Activated naive CD4-positive, alpha-beta T cell treated with anti-CD3 and anti-CD28 coated beads, Interleukin-2, amount 50 U/mL, for 72 hours (primary cell): Measurements from ENCODE around the gene TTF2. TPM values are rescaled to one million over a fixed set of nuclear protein-coding genes. Genes with fewer than 3 reads are reported as not detected.
"Not testable (repeated sequence)": the region's sequence is repeated elsewhere in the genome, so short reads cannot be mapped to it uniquely, and the experiment has no call there.

Source experiments
- ATAC-seq, 2 donors: fragments of 150-1000 bp; cut with Tn5 transposase; 2 replicates each; pipeline ENCODE4 v1.10.0; 2021; ENCODE audit warnings: mild to moderate bottlenecking in 2 of 2, moderate library complexity in 2 of 2
- DNase-seq, 2 donors: peaks; one replicate each; pipeline ENCODE4 v3.0.0; 2021 to 2022; ENCODE audit warnings: low spot score in 2 of 2
- H3K27ac Mint-ChIP-seq, 2 donors: one replicate each; pipeline ENCODE4 v1.8.0; 2022; ENCODE audit warnings: mild to moderate bottlenecking in 2 of 2, mixed read lengths in 2 of 2
- H3K36me3 Mint-ChIP-seq, 2 donors: one replicate each; pipeline ENCODE4 v1.8.0; 2022; ENCODE audit warnings: mixed read lengths in 2 of 2
- H3K9me3 Mint-ChIP-seq, 2 donors: one replicate each; pipeline ENCODE4 v1.8.0; 2022; ENCODE audit warnings: mixed read lengths in 2 of 2
- total RNA-seq, 2 donors: library from RNA; stranded (reverse); gene quantifications; one replicate each; pipeline ENCODE4 v1.2.3, GENCODE V29; 2022

TTF2 gene
- total RNA-seq, 2 donors from 2014 or later: 112 to 136 TPM

DNA sequence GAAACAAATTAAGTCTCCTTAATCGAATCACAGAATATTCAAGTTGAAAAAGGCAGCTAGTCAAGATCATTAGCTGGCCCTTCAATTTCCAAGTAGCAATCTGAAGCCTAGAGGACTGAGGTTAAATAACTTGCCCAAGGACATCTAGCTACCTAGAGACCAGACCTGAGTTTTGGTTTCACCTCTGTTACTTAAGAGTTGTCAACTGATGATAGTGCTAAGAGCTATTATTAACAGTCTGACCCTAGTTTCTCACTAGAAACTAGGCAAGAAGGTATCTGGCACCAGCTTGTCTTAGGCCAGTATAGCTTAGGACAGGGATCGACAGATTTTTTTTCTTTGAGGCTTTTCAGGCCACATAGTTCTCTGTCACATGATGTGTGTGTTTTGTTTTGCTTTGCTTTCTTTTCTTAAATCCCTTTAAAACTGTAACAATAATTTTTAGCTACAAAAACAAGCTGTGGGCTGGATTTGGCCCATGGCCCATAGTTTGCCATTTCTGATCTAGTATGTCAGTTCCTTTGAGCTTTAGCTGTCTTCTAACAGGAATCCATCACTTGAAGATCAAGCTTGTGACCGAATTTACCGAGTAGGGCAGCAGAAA is 38.3 kb downstream of the TTF2 start:
- H3K36me3 Mint-ChIP-seq: peaks cover 62 to 71% of the 10 kb centered on the region in 2 donors

DNA sequence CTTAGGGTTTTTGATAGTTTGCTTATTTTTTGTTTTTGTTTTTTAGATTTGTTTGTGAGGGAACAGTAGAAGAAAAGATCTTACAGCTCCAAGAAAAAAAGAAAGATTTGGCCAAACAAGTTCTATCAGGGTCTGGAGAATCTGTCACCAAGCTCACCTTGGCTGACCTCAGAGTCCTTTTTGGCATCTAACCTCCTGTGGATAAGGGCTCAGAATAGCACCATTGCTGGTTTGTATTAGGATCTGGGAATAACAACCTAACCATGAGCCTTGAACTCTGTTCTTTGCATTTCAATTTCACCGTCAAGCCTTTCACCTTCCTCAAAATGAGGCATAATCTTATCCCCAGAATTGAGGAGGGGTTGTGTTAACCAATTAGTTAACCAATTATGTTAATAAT is 41.2 kb downstream of the TTF2 start:
- Mint-ChIP-seq H3K27ac (no peak overlapping the region), H3K9me3 (no peaks in the 10 kb centered on the region), H3K36me3 (peaks cover 44 to 71% of the 10 kb centered on the region in 2 donors)
- DNase-seq (no peak), ATAC-seq (no peak)

More for the DNA sequence above, 38.3 kb downstream of the TTF2 start:
- no peak overlapping the region for H3K27ac Mint-ChIP-seq
- no peaks in the 10 kb centered on the region for H3K9me3 Mint-ChIP-seq
- DNase-seq (no peak), ATAC-seq (no peak)

DNA sequence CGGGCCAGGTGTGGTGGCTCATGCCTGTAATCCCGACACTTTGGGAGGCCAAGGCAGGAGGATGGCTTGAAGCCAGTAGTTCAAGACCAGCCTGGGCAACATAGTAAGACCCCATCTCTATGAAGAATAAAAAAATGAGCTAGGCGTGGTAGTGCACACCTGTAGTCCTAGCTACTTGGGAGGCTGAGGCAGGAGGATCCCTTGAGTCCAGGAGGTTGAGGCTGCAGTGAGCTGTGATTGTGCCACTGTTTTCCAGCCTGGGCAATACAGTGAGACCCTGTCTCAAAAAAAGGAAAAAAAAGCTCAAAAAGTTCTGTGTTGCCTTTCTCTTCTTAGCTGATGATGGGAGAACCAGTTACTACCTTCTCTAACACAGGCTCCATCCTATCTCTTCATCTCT is 41.7 kb downstream of the TTF2 start:
- not testable (repeated sequence) for DNase-seq, ATAC-seq, H3K9me3 Mint-ChIP-seq, H3K27ac Mint-ChIP-seq
- H3K36me3 Mint-ChIP-seq: peaks cover 40 to 71% of the 10 kb centered on the region in 2 donors

DNA sequence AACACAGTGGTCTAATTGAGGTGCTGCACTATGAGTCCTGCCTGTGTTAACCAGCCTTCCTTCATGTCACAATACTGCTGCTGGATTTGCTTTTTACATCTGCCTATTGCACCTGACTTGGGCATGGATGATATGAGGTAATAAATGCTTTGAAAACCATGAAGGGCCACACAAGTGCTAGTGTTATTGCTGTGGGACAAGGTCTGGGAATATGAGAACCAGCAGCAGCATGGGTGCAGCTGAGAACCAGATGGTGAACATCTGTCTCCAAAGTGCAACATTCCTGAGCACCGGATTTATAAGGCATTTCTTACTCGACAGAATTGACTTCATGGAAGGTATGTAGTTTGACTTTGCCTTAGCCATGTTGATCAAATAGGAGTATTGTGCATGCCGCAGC is 44.9 kb downstream of the TTF2 start:
- ATAC-seq: no peak
- H3K9me3 Mint-ChIP-seq: no peaks in the 10 kb centered on the region
- H3K36me3 Mint-ChIP-seq: peaks cover 22 to 63% of the 10 kb centered on the region in 2 donors
- H3K27ac Mint-ChIP-seq: no peak overlapping the region
- no peak for DNase-seq

DNA sequence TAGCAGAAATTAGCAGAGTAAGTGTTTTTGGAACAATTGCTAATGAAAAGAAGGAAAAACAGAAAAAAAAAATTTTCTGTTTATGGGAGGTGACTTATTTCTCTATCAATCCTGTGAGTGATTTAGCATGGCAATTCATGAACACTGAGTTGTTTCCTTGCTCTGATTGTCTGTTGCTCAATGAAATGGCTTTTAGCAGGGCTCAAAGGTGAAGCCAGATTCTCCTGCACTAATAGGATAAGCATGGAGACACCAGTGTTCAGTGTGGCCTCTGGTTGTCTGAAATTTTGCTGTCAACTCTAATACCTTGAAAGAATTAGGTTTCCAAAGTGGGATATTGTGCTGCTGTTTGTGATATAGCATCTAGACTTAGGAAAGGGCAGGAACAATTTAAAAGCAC is 45.6 kb downstream of the TTF2 start:
- peaks cover 15 to 56% of the 10 kb centered on the region in 2 donors for H3K36me3 Mint-ChIP-seq
- no peak overlapping the region for H3K27ac Mint-ChIP-seq
- H3K9me3 Mint-ChIP-seq: no peaks in the 10 kb centered on the region
- ATAC-seq (no peak), DNase-seq (no peak)

DNA sequence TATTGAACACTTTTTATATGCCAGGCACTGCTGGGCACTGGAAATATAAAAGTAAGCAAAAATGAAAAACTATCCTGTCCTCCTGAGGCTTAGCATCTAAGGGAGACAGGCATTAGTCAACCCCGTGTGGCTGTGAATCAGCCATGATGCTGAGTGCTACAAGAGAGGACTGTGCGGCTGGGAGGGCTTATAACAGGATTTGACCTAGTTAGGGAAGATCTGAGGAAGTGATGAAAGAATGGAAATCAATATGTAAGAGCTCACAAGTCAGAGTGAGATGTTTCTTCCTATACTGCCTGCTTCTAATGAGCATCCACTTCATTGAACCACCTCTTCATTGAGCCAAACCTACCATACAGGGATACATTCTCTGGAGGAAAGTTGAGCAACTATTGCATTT is 46.4 kb downstream of the TTF2 start:
- DNase-seq (no peak), ATAC-seq (peak; percentile 63 to 83)
- Mint-ChIP-seq H3K9me3 (no peaks in the 10 kb centered on the region), H3K27ac (no peak overlapping the region), H3K36me3 (peaks cover 12 to 54% of the 10 kb centered on the region in 2 donors)

DNA sequence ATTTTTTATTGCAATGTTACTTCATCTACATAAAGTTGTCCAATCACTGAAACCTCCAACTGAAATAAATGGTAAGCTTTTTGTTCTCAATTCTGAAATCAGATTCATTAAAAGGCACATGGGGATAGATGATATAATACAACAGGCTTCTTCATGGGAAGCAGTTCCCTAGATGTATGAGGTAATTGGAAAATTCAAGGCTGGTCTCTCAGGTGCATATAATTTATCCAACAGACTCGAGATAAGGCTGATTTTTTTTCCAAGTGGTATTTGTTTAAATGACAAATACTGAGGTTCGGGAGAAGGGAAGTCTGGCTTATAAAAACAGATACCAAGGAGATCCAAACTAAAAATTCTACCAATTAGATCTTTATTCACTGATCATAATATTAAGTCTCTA is 47.2 kb downstream of the TTF2 start:
- Mint-ChIP-seq H3K27ac (no peak overlapping the region), H3K36me3 (peaks cover 7 to 48% of the 10 kb centered on the region in 2 donors), H3K9me3 (no peaks in the 10 kb centered on the region)
- no peak for DNase-seq
- ATAC-seq: no peak

DNA sequence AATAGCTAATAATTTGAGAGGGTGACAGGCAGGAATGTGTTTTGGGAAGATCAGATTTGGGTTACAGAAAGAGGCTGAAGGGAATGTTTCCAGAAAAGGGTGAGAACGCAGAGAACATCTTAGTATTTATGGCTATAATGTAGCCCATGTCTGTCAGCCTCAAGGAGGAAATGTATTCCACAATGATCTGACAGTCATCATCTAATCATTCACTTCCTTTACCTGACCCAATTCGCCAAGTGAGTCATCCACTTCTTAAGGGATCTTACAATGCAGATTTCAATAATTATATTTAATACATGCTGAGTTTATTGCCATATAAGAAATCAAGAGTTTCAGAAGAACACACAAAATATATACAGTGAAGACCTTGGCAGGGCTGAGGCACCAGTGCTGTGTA is 50.6 kb downstream of the TTF2 start:
- peaks cover 0 to 27% of the 10 kb centered on the region in 2 donors for H3K36me3 Mint-ChIP-seq
- H3K9me3 Mint-ChIP-seq: no peaks in the 10 kb centered on the region
- DNase-seq: no peak
- H3K27ac Mint-ChIP-seq: peak overlapping the region in 1 of 2 donors; percentile 25
- ATAC-seq: peak in 1 of 2 donors; percentile 27

DNA sequence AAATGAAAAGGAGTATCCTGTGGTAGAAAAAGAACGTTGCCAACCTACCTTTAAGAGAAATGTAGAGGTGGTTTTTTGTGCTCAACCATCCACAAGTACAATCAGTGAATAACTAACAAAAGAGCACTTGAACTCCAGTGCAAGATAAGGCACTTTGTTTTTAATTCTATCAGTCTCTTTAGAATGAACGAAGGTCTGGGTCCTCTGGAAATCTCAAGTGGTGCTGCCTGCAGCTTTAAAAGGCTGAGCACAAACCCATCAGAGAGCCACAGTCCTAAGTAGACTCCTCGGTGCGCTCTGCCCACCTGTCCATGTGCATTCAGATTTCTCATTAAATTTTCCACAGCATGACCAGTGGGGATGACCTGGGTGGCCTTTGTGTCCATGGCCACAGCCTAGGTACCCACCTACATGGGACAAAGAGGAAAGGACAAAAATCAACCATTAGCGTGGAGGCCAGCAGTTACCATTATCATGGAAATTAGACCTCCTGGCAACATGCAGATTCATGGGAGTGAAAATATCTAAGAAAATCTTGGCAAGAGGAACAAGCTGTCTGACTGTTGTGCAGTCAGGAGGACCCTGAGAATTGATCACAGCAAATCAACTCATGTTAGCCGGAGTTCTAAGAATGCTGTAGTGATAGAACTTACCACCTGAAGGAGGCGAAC is 52.1 kb downstream of the TTF2 start:
- no peak for DNase-seq
- H3K9me3 Mint-ChIP-seq: no peaks in the 10 kb centered on the region
- H3K36me3 Mint-ChIP-seq: peaks cover 0 to 13% of the 10 kb centered on the region in 2 donors
- H3K27ac Mint-ChIP-seq: no peak overlapping the region
- ATAC-seq: no peak

DNA sequence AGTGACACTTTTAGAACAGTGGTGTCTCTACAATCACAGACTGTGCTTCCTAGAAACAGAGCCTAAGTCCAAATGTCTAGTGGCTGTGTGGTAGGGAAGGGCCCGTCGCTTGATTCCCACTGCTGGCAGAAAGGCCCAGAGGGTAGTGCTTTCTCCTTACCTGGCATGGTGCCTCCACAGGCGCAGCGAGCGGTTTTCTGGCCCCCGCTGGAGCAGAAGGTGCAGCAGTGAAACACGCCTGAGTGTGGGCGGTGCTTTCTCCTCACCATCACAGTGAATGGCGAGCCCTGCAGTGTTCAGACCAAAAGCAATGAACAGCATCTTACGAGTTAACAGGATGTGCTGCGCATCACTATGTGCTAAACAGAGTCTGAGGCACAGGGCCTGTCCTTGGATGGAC is 53.1 kb downstream of the TTF2 start:
- peaks cover 0 to 2% of the 10 kb centered on the region in 2 donors for H3K36me3 Mint-ChIP-seq
- no peak for ATAC-seq
- no peaks in the 10 kb centered on the region for H3K9me3 Mint-ChIP-seq
- DNase-seq: no peak
- H3K27ac Mint-ChIP-seq: no peak overlapping the region

DNA sequence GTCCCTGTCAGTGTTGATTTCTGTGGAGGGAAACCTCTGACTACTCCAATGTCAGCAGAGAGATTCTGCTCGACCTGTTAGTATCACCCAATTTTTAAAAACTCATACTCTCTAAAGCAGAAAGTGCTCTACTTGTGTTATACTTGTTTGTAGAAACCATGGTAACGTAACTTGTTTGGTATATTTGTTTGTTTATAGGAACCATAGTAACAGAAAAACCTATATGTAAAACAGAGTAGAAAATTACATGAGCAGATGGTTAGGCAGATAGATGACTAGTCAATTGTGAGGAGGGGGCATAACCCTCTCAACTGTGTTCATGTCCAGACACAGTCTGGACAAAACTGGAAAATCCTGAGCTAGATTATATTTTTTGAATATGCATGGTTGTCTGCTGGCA is 54.8 kb downstream of the TTF2 start:
- Mint-ChIP-seq H3K27ac (peak overlapping the region in 1 of 2 donors; percentile 13), H3K9me3 (no peaks in the 10 kb centered on the region), H3K36me3 (no peaks in the 10 kb centered on the region)
- DNase-seq (no peak), ATAC-seq (no peak)

DNA sequence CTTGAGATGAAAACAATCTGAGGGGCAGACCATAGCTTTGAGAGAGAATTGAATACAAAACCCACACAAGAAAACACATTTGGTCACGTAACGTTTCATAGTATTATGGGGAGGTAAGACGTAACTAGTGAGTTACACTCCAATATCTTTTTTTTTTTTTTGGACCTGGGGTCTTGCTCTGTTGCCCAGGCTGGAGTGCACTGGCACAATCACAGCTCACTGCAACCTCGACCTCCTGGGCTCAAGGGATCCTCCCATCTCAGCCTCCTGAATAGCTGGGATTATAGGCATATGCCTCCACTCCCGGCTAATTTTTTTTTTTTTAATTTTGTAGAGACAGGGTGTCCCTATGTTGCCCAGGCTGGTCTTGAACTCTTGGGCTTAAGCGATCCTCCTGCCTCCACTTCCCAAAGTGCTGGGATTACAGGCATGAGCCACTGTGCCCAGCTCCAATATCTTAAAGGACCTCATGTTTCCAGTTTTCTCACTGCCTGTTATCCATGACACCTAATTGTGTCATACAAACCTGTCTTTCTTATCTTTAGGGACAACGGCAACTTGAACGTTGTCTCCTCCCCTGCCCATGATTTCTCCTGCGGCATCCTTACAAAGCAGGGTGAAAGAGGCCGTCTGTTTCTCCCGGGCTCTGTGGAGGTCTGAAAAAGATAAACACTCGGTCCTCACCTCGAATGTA is 56.1 kb downstream of the TTF2 start:
- Mint-ChIP-seq H3K9me3 (no peaks in the 10 kb centered on the region), H3K27ac (no peak overlapping the region), H3K36me3 (no peaks in the 10 kb centered on the region)
- DNase-seq: no peak
- no peak for ATAC-seq

DNA sequence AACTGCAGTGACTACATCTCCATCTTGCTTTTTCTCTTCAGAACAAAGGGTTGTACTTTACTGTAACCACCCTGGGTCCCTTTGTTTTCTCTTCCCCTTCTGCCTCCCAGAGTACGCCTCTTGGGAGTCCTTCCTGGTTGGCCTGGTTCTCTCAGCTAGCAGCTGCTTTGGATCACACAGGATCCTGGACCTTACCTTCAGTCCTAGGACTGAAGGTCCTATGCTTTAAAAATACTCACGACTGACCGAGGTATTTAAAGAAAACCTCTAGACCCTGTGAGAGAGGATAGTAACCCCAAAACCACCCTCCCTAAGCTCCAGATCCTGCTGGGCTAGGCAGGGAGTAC is 56.6 kb downstream of the TTF2 start:
- ATAC-seq (no peak), DNase-seq (no peak)
- Mint-ChIP-seq H3K9me3 (no peaks in the 10 kb centered on the region), H3K27ac (no peak overlapping the region), H3K36me3 (no peaks in the 10 kb centered on the region)

DNA sequence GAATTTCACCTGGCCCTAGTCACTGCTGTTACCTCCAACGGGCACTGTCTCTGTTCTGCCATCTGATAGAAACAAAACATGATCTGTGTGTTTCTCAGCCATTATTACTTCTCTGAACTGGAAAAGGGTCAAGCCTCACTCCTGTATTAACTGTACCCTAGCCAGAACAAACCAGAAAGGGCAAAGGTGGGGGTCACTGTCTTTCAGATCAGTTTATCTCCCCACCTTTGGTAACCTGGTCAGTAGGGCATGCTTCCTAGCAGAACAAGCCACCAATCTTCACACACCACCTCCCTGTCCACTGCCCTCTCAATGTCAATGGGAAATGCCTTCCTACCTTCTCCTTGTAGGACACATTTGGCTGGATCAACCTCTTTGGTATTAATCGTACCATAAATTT is 57.6 kb downstream of the TTF2 start:
- no peak for DNase-seq
- no peaks in the 10 kb centered on the region for H3K36me3 Mint-ChIP-seq
- ATAC-seq: no peak
- H3K9me3 Mint-ChIP-seq: no peaks in the 10 kb centered on the region
- peak overlapping the region in 1 of 2 donors; percentile 66 for H3K27ac Mint-ChIP-seq

DNA sequence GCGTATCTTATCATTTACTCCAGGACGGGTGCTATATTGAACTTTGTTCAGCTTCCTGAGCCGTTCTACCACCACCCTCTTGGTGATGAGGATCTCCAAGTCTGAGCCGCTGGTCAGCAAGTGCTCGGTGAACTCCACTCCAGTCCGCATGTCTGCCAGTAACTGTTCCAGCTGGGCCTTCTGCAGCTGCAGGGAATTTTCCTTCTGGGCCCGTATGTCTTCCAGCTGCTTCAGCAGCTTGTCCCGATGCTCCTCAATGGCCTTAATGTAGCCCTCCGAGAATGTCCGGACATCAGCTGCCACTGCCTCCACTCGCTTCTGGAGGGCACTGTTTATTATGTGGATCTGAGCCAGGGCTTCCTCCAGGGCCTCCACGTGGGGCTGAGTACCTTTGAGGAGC is 58.0 kb downstream of the TTF2 start:
- no peak for DNase-seq
- H3K27ac Mint-ChIP-seq: no peak overlapping the region

DNA sequence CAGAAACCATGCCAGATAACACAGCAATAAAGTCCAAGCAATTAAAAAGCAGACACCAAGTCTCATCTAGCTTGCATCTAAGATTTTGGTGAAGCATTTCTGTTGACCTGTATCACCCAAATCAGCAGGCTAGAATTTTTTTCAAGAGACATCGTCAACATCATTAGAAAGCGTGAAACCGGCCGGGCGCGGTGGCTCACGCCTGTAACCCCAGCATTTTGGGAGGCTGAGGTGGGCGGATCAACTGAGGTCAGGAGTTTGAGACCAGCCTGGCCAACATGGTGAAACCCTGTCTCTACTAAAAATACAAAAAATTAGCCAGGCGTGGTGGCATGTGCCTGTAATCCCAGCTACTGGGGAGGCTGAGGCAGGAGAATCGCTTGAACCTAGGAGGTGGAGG is 59.0 kb downstream of the TTF2 start:
- not testable (repeated sequence) for H3K27ac Mint-ChIP-seq, H3K9me3 Mint-ChIP-seq, DNase-seq, H3K36me3 Mint-ChIP-seq, ATAC-seq

More for the DNA sequence above, 58.0 kb downstream of the TTF2 start:
- ATAC-seq: no peak
- H3K36me3 Mint-ChIP-seq: no peaks in the 10 kb centered on the region
- no peaks in the 10 kb centered on the region for H3K9me3 Mint-ChIP-seq

DNA sequence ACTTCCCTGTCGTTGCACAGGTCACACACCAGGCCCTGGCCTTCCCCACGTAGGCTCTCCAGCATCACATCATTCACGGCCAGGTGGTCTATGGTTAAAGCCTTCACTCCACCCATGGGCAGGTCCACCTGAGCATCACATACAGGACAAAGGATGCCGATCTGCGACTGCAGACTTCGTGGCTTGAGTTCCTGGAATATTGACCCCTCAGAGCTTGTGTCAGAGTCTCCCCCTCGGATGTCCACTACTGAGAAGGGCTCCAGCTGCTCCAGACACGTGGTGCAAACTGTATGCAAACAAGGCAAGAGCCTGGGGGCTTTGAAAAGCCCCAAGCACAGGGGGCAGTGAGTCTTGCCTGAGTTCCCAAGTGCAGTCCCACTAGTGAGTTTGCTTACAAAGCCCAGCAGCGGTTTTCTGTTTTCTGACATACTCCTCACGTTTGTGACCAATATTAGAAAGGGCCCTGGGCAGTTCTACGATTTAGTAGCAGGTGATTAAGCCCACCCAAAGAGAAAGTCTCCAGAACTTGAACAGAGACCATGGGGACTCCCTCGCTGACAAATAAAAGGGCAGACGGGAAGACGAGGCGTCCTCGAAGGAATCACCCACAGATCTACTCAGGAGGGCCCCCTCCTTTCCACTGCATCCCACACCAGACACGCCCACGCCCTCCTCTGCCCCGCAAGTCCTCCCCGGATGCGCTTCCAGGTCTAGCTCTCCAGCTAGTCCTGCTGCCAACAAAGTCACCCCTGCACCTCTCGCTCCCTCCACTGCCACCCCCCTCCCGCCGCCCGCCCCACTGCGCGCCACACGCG is 60.9 kb downstream of the TTF2 start:
- DNase-seq (no peak), ATAC-seq (no peak)
- Mint-ChIP-seq H3K27ac (peak overlapping the region in 1 of 2 donors; percentile 47), H3K9me3 (no peaks in the 10 kb centered on the region), H3K36me3 (no peaks in the 10 kb centered on the region)
